NCI-H2171 (cell line): Measurements from ENCODE around the gene ALOX5.
"Not testable (repeated sequence)": the region's sequence is repeated elsewhere in the genome, so short reads cannot be mapped to it uniquely, and the experiment has no call there.

ENCODE experiments used
- DNase-seq: peaks from one replicate; lab custom pipeline; 2025; lab: John Stamatoyannopoulos, UW

Gene ALOX5

DNA sequence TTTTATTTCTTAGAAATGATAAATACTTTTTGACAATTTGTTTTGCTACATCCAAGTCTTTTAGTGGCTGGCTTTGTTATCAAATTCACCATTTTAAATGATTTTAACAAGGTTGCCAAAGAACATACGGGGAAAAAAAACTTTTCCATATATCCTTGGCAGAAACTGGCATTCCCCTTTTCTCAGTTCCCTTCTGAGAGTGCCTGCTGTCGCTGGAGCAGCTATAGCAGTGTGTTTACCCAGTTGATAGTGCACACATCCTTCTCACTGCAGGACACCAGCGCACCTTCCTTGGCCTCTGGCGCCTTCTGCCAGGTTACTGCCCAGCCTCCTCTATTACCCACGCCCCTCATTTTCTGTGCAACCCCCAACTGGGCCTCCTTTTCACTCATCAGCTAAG is 94.1 kb downstream of the ALOX5 start:
- no peak for DNase-seq

DNA sequence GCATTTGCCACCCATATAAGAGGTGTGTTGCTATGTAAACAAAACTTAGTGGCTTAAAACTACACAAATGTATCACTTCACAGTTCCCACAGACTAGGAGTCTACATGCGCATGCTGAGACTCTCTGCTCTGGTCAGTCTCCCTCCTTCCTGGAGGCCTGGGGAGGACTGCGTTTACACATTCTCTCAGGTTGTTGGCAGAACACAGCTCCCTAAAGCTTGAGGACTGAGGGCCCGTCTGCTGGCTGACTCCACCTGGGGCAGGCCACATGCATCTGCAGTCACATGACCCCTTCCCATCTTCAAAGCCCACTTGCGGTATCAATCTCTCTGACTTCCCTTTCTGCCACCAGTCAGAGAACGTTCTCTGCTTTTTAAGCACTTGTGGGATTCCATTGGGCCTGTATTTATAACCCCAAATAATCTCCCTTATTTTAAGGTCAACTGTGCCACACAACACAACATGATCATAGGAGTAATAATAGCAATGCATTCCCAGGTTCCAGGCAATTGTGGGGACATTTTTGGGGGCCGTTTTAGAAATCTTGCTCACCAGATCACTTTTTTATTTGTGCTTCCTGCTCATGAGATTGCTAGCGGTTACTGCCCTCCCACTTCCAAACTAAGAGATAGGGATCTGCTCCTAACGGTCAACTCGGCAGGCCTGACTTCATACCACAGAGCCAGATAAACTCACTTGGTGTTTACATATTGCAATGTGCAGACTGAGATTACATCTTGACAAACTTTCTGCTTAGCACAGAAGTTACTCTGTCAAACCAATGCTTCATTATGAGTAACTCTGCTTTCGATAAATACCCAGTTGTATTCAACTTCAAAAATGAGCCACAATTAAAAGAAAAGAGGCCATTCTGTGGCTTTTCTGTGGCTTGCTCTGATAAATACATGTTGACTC is 96.3 kb downstream of the ALOX5 start:
- DNase-seq, result no peak

DNA sequence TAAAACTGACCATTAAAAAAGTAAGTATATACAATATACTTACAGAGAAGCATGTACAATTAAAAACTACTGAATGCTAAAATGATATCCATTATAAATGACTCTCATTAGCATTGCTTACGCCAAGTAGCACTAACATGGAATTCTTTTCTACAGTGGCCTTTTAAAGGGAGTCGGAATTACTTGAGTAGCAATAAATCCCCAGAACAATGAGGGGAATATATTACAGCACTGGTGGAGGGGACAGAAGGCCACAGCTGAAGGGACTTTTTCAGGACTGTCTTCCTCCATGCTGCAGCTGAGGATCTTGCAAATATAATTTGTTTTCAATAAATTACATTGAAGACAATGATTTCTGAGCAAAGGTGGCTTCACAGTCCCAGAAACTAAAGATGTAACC is 97.0 kb downstream of the ALOX5 start:
- DNase-seq, result no peak

DNA sequence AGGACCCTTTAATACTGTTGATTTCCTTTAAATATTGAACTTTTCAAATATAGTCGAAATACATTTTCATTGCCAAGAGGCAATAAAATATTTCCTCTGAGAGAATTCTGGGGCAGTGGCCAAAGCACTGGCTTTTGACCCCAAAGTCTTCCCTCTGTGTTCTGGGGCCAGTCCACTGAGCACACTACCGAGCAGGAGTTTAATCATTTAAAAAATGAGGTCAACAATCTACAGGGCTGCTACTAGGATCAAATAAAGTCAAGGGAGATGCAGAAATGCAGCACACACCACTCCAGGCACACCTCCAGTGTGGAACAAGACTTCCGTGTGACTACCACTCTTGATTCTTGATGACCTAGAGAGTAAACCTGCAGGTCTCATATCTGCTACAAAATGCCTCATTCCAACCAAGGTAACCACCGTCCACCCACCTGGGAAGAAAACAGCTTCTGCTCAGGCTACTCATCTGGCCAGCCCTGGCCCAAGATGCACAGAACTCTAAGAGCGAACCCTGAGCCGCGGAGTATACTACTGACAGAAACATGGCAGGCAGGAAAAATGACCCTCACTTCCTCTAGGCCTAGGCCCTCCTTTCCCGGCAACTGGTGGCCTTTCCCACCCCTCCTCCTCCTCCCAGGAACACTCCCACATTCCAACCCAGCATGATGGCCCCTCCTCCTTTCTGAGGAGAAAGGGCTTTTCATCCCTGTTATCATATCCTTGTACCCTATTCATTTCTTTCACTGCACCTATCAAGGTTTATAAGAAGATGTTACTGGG is 97.7 kb downstream of the ALOX5 start:
- DNase-seq, result no peak

DNA sequence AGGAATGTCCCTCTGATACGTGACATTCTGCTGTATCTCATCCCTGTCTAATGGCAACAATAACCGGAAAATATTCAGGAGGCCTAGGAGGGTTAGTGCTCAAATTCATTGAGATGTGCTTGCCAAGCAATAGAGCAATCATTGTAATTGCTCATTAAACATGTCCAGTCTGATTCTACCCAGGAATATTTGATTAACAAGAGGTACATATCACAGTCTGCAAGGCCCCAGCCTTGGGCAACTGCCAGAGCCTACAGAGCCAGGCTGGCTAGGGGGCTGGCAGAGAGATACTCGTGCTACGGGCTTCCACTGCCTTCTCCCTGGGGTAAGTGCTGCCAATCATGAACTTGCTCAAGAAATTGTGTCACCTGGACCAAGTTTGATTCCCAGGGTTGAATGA is 99.1 kb downstream of the ALOX5 start:
- DNase-seq, result no peak

DNA sequence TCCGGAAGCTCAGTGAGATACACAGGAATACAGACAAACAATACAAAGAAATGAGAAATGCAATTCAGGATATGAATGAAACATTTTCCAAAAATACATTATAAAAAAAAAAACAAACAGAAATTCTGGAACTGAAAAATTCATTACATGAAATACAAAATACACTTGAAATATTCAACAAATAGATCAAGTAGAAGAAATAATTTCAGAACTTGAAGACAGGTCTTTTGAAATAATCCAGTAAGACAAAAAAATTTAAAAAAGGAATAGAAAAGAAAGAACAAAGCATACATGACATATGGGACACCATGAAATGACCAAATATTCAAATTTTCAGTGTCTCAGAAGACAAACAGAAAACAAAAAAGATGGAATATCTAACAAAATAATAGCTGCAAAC is 102.5 kb downstream of the ALOX5 start:
- no peak for DNase-seq

DNA sequence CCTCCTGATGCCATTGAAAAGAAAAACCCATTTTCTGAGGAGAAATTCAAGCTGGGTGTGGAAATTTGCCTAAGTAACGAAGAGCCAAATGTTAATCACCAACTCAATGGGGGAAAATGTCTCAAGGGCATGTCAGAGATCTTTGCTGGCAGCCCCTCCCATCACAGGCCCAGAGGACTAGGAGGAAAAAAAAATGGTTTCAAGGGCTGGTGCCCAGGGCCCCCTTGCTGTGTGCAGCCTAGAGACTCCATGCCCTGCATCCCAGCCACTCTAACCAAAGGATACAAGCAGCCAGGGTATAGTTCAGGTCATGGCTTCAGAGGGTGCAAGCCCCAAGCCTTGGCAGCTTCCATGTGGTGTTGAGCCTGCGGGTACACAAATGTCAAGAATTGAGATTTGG is 106.3 kb downstream of the ALOX5 start:
- no peak for DNase-seq

DNA sequence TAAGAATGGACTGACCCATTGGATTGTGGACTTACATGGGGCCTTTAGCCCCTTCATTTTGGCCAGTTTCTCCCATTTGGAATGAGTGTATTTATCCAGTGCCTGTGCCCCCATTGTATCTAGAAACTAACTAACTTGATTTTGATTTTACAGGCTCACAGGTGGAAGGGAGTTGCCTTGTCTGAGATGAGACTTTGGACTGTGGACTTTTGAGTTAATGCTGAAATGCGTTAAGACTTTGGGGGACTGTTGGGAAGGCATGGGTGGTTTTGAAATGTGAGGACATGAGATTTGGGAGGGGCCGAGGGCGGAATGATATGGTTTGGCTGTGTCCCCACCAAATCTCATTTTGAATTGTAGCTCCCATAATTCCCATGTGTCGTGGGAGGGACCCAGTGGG is 107.1 kb downstream of the ALOX5 start:
- not testable (repeated sequence) for DNase-seq

DNA sequence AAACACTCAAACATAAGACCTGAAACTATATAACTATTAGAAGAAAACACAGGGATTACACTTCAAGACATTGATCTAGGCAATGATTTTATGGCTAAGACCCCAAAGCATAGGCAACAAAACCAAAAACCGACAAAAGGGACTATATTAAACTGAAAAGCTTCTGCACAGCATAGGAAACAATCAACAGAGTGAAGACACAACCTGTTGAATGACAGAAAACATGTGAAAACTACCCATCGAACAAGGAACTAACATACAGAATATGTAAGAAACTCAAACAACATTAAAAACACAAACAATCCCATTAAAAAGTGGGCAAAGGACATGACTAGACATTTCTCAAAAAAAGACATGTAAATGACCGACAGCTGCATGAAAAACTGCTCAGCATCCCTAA is 109.0 kb downstream of the ALOX5 start:
- no peak for DNase-seq

DNA sequence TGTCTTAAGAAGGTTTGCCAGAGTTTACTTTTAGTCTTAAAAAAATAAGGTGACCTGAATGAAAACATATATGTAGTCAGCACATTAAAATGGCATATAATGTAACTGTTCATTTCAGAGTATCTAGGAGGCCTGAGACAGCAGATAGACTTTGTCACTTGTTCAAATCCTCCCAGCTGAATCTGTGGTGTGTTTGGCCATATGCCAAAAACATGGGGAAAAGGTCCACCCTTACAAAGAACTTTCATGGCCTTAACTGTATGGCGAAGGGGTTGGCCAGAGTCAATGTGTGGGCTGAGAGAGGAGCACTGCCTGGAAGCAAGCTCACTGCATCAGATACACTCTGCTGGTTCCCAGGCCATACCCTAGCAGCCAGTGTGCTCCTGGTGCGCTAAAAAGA is 113.7 kb downstream of the ALOX5 start:
- no peak for DNase-seq

DNA sequence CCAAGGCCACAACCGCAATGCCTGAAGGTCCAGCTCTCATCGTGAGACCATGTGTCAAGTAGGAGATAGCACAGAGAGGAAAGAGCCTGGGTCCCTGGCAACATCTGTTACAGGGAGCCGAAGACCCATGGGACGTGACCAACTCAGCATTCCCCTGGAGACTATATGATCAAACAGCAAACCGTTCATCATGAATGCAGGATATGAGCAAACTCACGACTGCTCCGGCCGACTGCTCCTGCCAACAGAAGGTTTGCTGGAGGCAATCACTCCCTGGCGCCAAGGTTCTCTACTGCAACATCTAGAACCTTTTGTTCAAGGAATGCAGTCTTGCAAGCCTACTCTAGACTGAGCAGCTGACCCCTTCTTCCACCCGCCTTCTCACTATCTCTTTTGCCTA is 114.3 kb downstream of the ALOX5 start:
- DNase-seq, result no peak

DNA sequence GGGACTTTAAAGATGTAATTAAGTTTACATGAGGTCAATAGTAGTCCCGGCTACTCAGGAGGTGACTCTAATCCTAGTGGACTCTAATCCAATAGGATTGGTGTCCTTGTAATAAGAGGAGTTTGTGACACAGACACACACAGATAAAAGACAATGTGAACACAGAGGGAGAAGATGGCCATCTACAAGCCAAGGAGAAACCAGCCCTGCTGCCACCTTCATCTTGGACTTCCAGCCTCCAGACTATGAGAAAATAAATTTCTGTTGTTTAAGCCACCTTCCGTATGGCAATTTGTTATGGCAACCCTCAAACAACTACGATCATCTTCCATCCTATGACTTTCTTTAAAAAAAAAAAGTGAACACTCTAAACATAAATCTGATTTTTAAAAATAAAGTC is 116.3 kb downstream of the ALOX5 start:
- DNase-seq, result no peak

DNA sequence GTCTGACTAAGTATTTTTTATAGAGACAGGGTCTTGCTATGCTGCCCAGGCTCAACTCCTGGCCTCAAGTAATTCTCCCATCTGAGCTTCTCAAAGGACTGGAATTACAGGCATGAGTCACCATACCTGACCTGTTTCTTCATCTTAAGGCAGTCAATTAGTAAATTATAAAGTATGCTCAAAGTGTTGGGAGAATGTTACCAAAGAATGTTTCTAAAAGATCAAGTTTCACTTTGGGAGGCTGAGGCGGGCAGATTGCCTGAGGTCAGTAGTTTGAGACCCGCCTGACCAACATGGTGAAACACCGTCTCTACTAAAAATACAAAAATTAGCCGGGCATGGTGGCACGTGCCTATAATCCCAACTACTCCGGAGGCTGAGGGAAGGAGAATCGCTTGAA is 117.0 kb downstream of the ALOX5 start:
- no peak for DNase-seq
